Measurements from ENCODE around the gene SIRPG. TPM values are rescaled to one million over a fixed set of nuclear protein-coding genes. Genes with fewer than 3 reads are reported as not detected.

The SIRPG gene
- total and polyA plus RNA-seq, 2 of the 8 experiments (the other 6 are each of a cell fraction or from before 2014, with no cell fraction given) = 0.08 TPM; not detected in 1

GRCh38 chr20:1648101-1648500 lies 9.5 kb downstream of the SIRPG start (continued):
- TF ChIP-seq SIX5 (IDR thresholded peaks at IDR 0.05; ENCODE audit: low read depth, low read length) (no peak), YY1 (IDR thresholded peaks at IDR 0.05; ENCODE audit: low read depth, low read length) (no peak), JUND (IDR thresholded peaks at IDR 0.05; ENCODE audit: low read length) (no peak), HDAC6 (IDR thresholded peaks at IDR 0.05; ENCODE audit: low read depth, low read length) (no peak), SUZ12 (IDR thresholded peaks at IDR 0.05; ENCODE audit: low read length) (no peak)
